Heart left ventricle (tissue), 16 donors: ENCODE data around the gene ENOX2. TPM values are rescaled to one million over a fixed set of nuclear protein-coding genes. Genes with fewer than 3 reads are reported as not detected.

Experiments
- ATAC-seq, 4 donors: fragments of 200-7000 bp; cut with Tn5 transposase; one replicate each; pipeline ENCODE4 v1.9.1; 2020 to 2022; ENCODE audit warnings: moderate library complexity in 4 of 4, mild to moderate bottlenecking in 3 of 4, moderate number of reproducible peaks in 1 of 4
- DNase-seq, 5 donors: peaks; one replicate each; pipeline ENCODE4 v3.0.0-alpha.2; 2020
- H3K27ac ChIP-seq, 12 donors: fragments of 200-600 bp; sonication (generic) in 4 of 12; one replicate each; pipeline versions ENCODE4 v1.5.0 to v1.8.0; 2016 to 2022; ENCODE audit warnings: mild to moderate bottlenecking in 2 of 12
- H3K27me3 ChIP-seq, 9 donors: fragments of 200-600 bp; sonication (generic) in 2 of 9; one replicate each; pipeline versions ENCODE4 v1.5.1 to v1.8.0; 2016 to 2022; ENCODE audit warnings: mild to moderate bottlenecking in 3 of 9
- H3K36me3 ChIP-seq, 9 donors: fragments of 200-600 bp; sonication (generic) in 2 of 9; one replicate each; pipeline versions ENCODE4 v1.5.0 to v1.8.0; 2018 to 2022; ENCODE audit warnings: mild to moderate bottlenecking in 2 of 9
- H3K4me1 ChIP-seq, 12 donors: fragments of 200-600 bp; sonication (generic) in 4 of 12; one replicate each; pipeline versions ENCODE4 v1.5.0 to v1.8.0; 2016 to 2022; ENCODE audit warnings: mild to moderate bottlenecking in 3 of 12
- H3K4me3 ChIP-seq, 12 donors: fragments of 200-600 bp; sonication (generic) in 4 of 12; one replicate each; pipeline versions ENCODE4 v1.5.0 to v1.8.0; 2017 to 2022; ENCODE audit warnings: mild to moderate bottlenecking in 9 of 12, moderate library complexity in 4 of 12
- H3K9me3 ChIP-seq, 12 donors: fragments of 200-600 bp; sonication (generic) in 4 of 12; one replicate each; pipeline versions ENCODE4 v1.5.0 to v1.8.0; 2016 to 2022; ENCODE audit warnings: mild to moderate bottlenecking in 1 of 12
- POLR2A ChIP-seq, 2 donors: fragments of 450-650 bp; IDR thresholded peaks; one replicate each; pipeline ENCODE4 v1.6.1; 2017; ENCODE audit warnings: antibody characterized with exemption in 2 of 2, mild to moderate bottlenecking in 2 of 2, moderate library complexity in 2 of 2
- WGBS, 4 donors: extraction: QIAGEN DNeasy Blood & Tissue Kit in 2 of 4; methylation state at CpG; one replicate each; pipeline versions ENCODE4 v1.1.5 to v1.1.7; 2013 to 2018; 5-methylcytosine and 5-hydroxymethylcytosine counted together
- intact Hi-C, 10 donors: fragments of 100-400 bp; cut with DNase I; formaldehyde crosslinking; loops; one replicate each; pipeline versions ENCODE4 v1.11.1 to v1.14.2; 2022
- polyA plus RNA-seq, 2 donors: library from polyadenylated mRNA; stranded (reverse); fragments of 200-250 nt; gene quantifications; one replicate each; pipeline ENCODE4 v1.2.3, GENCODE V29; 2013
- total RNA-seq, 9 donors: library from RNA; depleted of rRNA in 2 of 9; stranded (reverse); fragments of >200 nt in 2 of 9; fragmentation: NEBNext Ultra II Directional in 3 of 9; extraction: Animal tissue kit (Norgen Biotek cat#: 25700) in 3 of 9; gene quantifications; one replicate each; pipeline versions ENCODE4 v1.1.0 to v1.2.4, GENCODE V29; 2016 to 2023
- TF ChIP-seq, protein P1 (sequence below), 12 donors: fragments of 200-600 bp; sonication (generic) in 4 of 12; IDR thresholded peaks; one replicate each; pipeline versions ENCODE4 v1.5.0 to v1.8.0; 2018 to 2022; ENCODE audit warnings: antibody characterized with exemption in 12 of 12, mild to moderate bottlenecking in 5 of 12
- donor health status: ischemic (EF 13 %, LVEDD 7.1; RV severe dilation, severe dysfunction).
- donor health status: healthy with polysubstance abuse.
- donor health status: DM: no; HTN: yes; CAD: no.
- donor health status: DM: no; HTN: no; CAD: no.
- donor health status: ischemic (EF 25% LVEDD 6.9; RV normal size, moderate dysfunction).
- donor health status: ischemic (EF 25% LVEDD 5.7; RV mildly dilated, moderate dysfunction).
- donor health status: healthy.
- donor health status: DM: yes; HTN: yes; CAD: no.
- donor health status: ischemic (EF 35%, LVEDD 5.7; RV mildly dilated, moderate dysfunction).
- donor health status: nonischemic (EF 11% LVEDD 7.7; RV severe dilation, severe dysfunction).
- donor health status: DM: yes; HTN: yes; CAD: no.
- donor health status: PGD.
- donor health status: ischemic (EF 29% LVEDD 5.4; RV normal size, mild dysfunction).
- donor health status: nonischemic (EF 23%, LVEDD 6.1; RV moderate dilation, normal function).

ENOX2 gene
- total and polyA plus RNA-seq, 11 donors: 3.0 to 23.0 (median 17.4) TPM

DNA sequence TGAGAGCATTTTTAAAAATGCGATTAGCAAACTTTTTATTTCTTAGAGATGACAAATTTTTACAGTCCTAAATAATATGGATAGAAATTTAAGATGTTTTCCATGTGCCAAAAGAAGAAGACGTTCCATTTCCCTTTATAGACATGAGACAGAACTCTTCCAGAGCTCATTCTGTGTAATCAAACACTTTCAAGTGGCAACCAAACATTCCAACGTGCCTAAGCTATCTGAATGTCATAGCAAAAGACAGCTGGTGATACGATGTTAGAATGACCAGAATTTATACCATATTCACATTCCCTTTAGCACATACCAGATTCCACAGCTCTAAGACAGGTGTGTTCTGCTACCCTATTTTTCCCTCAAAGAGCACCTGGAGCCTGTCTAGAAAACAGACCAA lies 133.2 kb downstream of the ENOX2 start:
- WGBS, 4 donors: 45 to 63% (median 48%) methylated on average over 4 of the region's 4 CpGs
- peaks cover 0 to 5% (median 0%) of the 10 kb centered on the region in 12 donors for H3K4me1 ChIP-seq
- TF ChIP-seq, protein P1, sequence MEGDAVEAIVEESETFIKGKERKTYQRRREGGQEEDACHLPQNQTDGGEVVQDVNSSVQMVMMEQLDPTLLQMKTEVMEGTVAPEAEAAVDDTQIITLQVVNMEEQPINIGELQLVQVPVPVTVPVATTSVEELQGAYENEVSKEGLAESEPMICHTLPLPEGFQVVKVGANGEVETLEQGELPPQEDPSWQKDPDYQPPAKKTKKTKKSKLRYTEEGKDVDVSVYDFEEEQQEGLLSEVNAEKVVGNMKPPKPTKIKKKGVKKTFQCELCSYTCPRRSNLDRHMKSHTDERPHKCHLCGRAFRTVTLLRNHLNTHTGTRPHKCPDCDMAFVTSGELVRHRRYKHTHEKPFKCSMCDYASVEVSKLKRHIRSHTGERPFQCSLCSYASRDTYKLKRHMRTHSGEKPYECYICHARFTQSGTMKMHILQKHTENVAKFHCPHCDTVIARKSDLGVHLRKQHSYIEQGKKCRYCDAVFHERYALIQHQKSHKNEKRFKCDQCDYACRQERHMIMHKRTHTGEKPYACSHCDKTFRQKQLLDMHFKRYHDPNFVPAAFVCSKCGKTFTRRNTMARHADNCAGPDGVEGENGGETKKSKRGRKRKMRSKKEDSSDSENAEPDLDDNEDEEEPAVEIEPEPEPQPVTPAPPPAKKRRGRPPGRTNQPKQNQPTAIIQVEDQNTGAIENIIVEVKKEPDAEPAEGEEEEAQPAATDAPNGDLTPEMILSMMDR (IDR thresholded peaks at IDR 0.05): no peak
- no peak for TF ChIP-seq POLR2A (IDR thresholded peaks at IDR 0.05)
- intact Hi-C loops: no loop called here
- no peaks in the 10 kb centered on the region for H3K36me3 ChIP-seq
- no peaks in the 10 kb centered on the region for H3K9me3 ChIP-seq
- DNase-seq (no peak), ATAC-seq (peak in 2 of 4 donors; percentile 36 to 51)
- no peak overlapping the region for H3K4me3 ChIP-seq
- H3K27ac ChIP-seq: peak overlapping the region in 5 of 12 donors; percentile 9 to 50 (median 29)
- no peaks in the 10 kb centered on the region for H3K27me3 ChIP-seq

DNA sequence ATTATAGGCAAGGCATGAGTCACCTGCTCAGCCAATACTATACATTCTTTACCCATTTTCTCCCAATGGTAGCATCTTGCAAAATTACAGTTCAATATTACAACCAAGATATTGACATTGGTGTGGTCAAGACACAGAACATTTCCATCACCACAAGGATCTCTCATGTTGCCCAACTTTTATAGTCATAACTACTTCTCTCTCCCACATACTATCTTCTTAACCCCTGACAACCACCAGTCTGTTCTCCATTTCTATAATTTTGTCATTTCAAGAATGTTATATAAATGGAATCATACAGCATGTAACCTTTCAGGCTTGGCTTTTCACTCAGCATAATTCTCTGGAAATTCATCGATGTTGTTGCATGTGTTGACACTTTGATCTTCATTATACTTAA lies 144.9 kb downstream of the ENOX2 start:
- no peak for TF ChIP-seq POLR2A (IDR thresholded peaks at IDR 0.05)
- TF ChIP-seq, protein P1 (IDR thresholded peaks at IDR 0.05): no peak
- 83 to 98% (median 94%) methylated on average over 1 of the region's 1 CpG for WGBS, 4 donors
- H3K9me3 ChIP-seq: peaks cover 0 to 7% (median 0%) of the 10 kb centered on the region in 12 donors
- H3K27me3 ChIP-seq: peaks cover 0 to 4% (median 0%) of the 10 kb centered on the region in 9 donors
- no peaks in the 10 kb centered on the region for H3K36me3 ChIP-seq
- intact Hi-C loops: no loop called here
- H3K27ac ChIP-seq: no peak overlapping the region
- DNase-seq (no peak), ATAC-seq (no peak)
- H3K4me3 ChIP-seq: no peak overlapping the region
- H3K4me1 ChIP-seq: no peaks in the 10 kb centered on the region

DNA sequence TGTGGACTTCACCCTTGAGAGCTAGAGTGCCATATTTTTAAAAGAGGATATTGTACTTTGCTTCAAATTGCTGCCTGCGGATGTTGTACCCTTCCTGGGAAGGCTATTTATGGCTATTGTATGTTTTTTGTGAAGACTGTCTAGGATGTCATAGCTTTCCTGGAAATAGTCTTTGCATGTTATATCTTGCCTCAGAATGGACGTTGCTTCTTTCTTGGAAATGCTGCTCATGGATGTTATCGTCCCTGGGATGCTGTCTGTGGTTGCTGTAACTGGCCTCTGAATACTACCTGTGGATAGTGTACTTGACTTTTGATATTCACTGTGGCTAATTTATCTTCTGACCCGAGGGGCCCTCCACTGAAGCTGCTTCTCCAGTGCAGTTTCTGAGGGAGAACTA lies 146.8 kb downstream of the ENOX2 start:
- no peaks in the 10 kb centered on the region for H3K36me3 ChIP-seq
- no peak for TF ChIP-seq POLR2A (IDR thresholded peaks at IDR 0.05)
- TF ChIP-seq, protein P1 (IDR thresholded peaks at IDR 0.05): no peak
- WGBS, 4 donors: 53 to 62% (median 58%) methylated on average over 4 of the region's 4 CpGs

DNA sequence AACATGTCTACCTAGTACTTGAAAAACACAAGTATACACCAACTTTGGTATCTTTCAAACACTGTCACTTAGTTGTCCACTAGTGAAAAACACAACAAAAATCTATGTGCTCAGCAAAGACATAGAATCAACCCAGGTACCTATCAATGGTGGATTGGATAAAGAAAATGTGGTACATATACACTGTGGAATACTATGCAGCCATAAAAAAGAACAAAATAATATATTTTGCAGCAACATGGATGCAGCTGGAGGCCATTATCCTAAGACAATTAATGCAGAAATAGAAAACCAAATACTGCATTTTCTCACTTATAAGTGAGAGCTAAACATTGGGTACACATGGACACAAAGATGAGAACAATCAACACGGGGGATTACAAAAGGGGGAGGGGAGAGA lies 148.7 kb downstream of the ENOX2 start:
- DNase-seq: no peak
- intact Hi-C loops: no loop called here
- no peak for ATAC-seq
- Histone ChIP-seq H3K4me3 (no peak overlapping the region), H3K9me3 (peaks cover 0 to 7% (median 0%) of the 10 kb centered on the region in 12 donors), H3K36me3 (no peaks in the 10 kb centered on the region), H3K27me3 (peaks cover 0 to 4% (median 0%) of the 10 kb centered on the region in 9 donors), H3K27ac (no peak overlapping the region), H3K4me1 (no peaks in the 10 kb centered on the region)
- TF ChIP-seq POLR2A (IDR thresholded peaks at IDR 0.05): no peak
- TF ChIP-seq, protein P1 (IDR thresholded peaks at IDR 0.05): no peak
- WGBS, 4 donors: 93 to 100% (median 94%) methylated on average over 1 of the region's 1 CpG

More for the DNA sequence above, 146.8 kb downstream of the ENOX2 start:
- DNase-seq (no peak), ATAC-seq (no peak)
- H3K27me3 ChIP-seq: peaks cover 0 to 4% (median 0%) of the 10 kb centered on the region in 9 donors
- H3K27ac ChIP-seq: no peak overlapping the region
- intact Hi-C loops: no loop called here
- H3K9me3 ChIP-seq: peaks cover 0 to 7% (median 0%) of the 10 kb centered on the region in 12 donors
- H3K4me3 ChIP-seq: no peak overlapping the region
- no peaks in the 10 kb centered on the region for H3K4me1 ChIP-seq
